Esophagus muscularis mucosa (tissue), 4 donors: ENCODE data around the gene SPAAR. TPM values are rescaled to one million over a fixed set of nuclear protein-coding genes. Genes with fewer than 3 reads are reported as not detected.
A peak's percentile ranks its signal among the peaks of the same experiment; 100 is the strongest.
"Not testable (repeated sequence)": the region's sequence is repeated elsewhere in the genome, so short reads cannot be mapped to it uniquely, and the experiment has no call there.

Experiments used
- DNase-seq: peaks from one replicate; pipeline ENCODE4 v3.0.0-alpha.2; 2017; ENCODE audit errors: extremely low spot score
- H3K27ac ChIP-seq, 4 donors: fragments of 200-600 bp; sonication (generic); replicated peaks in 1 of 4; 1 replicate in 3 of 4; 2 replicates in 1 of 4; pipeline ENCODE4 v1.5.1; 2016 to 2019; ENCODE audit warnings: mild to moderate bottlenecking in 1 of 4
- H3K27me3 ChIP-seq, 4 donors: fragments of 200-600 bp; sonication (generic); one replicate each; pipeline versions ENCODE4 v1.5.1 to v1.6.0; 2016 to 2019
- H3K36me3 ChIP-seq, 4 donors: fragments of 200-600 bp; sonication (generic); one replicate each; pipeline ENCODE4 v1.5.1; 2016 to 2019
- H3K4me1 ChIP-seq, 4 donors: fragments of 200-600 bp; sonication (generic); one replicate each; pipeline ENCODE4 v1.5.1; 2016 to 2019
- H3K4me3 ChIP-seq, 4 donors: fragments of 200-600 bp; sonication (generic); 1 replicate in 2 of 4; 2 replicates in 2 of 4; pipeline ENCODE4 v1.5.1; 2016 to 2019; ENCODE audit warnings: mild to moderate bottlenecking in 4 of 4, moderate library complexity in 1 of 4
- H3K9me3 ChIP-seq, 4 donors: fragments of 200-600 bp; sonication (generic); 1 replicate in 3 of 4; 2 replicates in 1 of 4; pipeline ENCODE4 v1.5.1; 2016 to 2019
- EP300 ChIP-seq: sonication (generic); formaldehyde crosslinking; IDR thresholded peaks from one replicate; pipeline ENCODE4 v1.6.1; 2017; ENCODE audit warnings: antibody characterized with exemption
- POLR2A ChIP-seq: fragments of 450-650 bp; IDR thresholded peaks from one replicate; pipeline ENCODE4 v1.6.1; 2017; ENCODE audit warnings: antibody characterized with exemption, moderate library complexity, mild to moderate bottlenecking, low read depth
- POLR2AphosphoS5 ChIP-seq, 2 donors: sonication (generic); formaldehyde crosslinking; IDR thresholded peaks; one replicate each; pipeline ENCODE4 v1.6.1; 2017; ENCODE audit warnings: antibody characterized with exemption in 2 of 2
- WGBS: methylation state at CpG from one replicate; pipeline ENCODE4 v1.1.5; 2018; 5-methylcytosine and 5-hydroxymethylcytosine counted together
- intact Hi-C: fragments of 100-400 bp; cut with DNase I; formaldehyde crosslinking; loops from one replicate; pipeline ENCODE4 v1.15.1; 2023
- total RNA-seq, 4 donors: library from RNA; depleted of rRNA; stranded (reverse); fragments of >200 nt; gene quantifications; one replicate each; pipeline versions ENCODE4 v1.1.0 to v1.2.1, GENCODE V29; 2016
- TF ChIP-seq, protein P1 (sequence below), 3 experiments: fragments of 200-600 bp in 2 of 3; fragments of 450-650 bp in 1 of 3; sonication (generic) in 2 of 3; IDR thresholded peaks; one replicate each; pipeline ENCODE4 v1.5.1; 2017 to 2019; ENCODE audit warnings: antibody characterized with exemption in 3 of 3, mild to moderate bottlenecking in 2 of 3, moderate library complexity in 1 of 3

Gene SPAAR
- total RNA-seq, 4 donors from 2014 or later, result 2.1 to 5.7 (median 2.8) TPM

DNA sequence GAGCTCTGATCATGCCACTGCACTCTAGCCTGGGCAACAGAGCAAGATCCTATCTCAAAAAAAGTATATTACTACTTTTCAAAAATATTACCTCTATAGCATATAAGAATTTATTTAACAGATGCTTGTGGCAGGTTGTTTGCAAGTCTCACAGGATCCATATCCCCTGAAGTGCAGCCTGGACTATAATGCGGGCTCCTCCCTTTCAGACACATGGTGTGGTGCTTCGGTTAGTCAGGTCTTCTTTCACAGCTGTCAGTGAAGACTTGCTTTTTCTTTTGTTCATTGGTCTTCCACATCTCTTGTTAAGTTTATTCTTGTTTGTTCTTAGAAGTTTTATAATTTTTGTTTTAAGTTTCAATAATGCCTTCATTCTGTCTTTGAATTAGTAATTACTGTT lies 12.7 kb upstream of the SPAAR start:
- H3K9me3 ChIP-seq, result no peaks in the 10 kb centered on the region
- H3K4me1 ChIP-seq, result no peaks in the 10 kb centered on the region
- 87% methylated on average over 2 of the region's 2 CpGs for WGBS
- TF ChIP-seq, protein P1, sequence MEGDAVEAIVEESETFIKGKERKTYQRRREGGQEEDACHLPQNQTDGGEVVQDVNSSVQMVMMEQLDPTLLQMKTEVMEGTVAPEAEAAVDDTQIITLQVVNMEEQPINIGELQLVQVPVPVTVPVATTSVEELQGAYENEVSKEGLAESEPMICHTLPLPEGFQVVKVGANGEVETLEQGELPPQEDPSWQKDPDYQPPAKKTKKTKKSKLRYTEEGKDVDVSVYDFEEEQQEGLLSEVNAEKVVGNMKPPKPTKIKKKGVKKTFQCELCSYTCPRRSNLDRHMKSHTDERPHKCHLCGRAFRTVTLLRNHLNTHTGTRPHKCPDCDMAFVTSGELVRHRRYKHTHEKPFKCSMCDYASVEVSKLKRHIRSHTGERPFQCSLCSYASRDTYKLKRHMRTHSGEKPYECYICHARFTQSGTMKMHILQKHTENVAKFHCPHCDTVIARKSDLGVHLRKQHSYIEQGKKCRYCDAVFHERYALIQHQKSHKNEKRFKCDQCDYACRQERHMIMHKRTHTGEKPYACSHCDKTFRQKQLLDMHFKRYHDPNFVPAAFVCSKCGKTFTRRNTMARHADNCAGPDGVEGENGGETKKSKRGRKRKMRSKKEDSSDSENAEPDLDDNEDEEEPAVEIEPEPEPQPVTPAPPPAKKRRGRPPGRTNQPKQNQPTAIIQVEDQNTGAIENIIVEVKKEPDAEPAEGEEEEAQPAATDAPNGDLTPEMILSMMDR (IDR thresholded peaks at IDR 0.05), result no peak
- TF ChIP-seq POLR2A (no peak), EP300 (no peak), POLR2AphosphoS5 (IDR thresholded peaks at IDR 0.05) (no peak)
- H3K36me3 ChIP-seq, result no peaks in the 10 kb centered on the region
- no peak overlapping the region for H3K4me3 ChIP-seq
- intact Hi-C loops, result no loop called here
- DNase-seq, result no peak
- H3K27me3 ChIP-seq, result no peaks in the 10 kb centered on the region
- H3K27ac ChIP-seq, result no peak overlapping the region

DNA sequence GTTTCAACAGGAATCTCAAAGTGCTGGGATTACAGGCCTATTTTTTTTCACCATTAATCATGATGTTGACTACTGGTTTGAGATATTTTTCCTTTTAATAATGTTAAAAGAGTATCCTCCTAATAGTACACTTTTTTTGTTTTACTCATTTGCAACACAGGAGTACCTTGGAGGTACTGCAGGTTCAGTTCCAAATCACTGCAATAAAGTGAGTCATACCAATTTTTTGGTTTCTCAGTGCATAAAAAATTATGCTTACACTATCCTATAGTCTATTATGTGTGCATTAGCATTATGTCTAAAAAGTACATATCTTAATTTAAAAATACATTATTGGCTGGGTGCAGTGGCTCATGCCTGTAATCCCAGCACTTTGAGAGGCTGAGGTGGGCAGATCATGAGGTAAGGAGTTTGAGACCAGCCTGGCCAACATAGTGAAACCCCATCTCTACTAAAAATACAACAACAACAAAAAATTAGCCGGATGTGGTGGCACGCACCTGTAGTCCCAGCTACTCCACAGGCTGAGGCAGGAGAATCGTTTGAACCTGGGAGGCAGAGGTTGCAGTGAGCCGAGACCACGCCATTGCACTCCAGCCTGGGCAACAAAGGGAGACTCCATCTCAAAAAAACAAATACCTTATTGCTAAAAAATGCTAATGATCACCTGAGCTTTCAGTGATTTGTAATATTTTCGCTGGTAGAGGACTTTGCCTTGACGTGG lies 11.8 kb upstream of the SPAAR start:
- intact Hi-C loops, result not testable (repeated sequence)

DNA sequence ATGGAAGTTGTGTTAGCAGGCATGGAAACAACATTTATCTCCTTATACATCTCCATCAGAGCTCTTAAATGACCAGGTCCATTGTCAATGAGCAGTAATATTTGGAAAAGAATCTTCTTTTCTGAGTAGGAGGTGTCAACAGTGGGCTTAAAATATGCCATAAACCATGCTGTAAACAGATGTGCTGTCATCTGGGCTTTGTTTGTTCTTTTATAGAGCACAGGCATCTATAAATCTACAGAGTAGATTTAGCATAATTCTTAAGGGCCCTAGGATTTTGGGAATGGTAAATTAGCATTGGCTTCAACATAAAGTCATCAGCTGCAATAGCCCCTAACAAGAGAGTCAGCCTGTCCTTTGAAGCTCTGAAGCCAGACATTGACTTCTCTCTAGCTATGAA lies 11.0 kb upstream of the SPAAR start:
- H3K27me3 ChIP-seq, result no peaks in the 10 kb centered on the region
- intact Hi-C loops, result no loop called here
- no peaks in the 10 kb centered on the region for H3K9me3 ChIP-seq
- H3K27ac ChIP-seq, result no peak overlapping the region
- no peaks in the 10 kb centered on the region for H3K36me3 ChIP-seq
- DNase-seq, result no peak
- no peak for TF ChIP-seq POLR2A
- TF ChIP-seq, protein P1 (IDR thresholded peaks at IDR 0.05), result no peak
- no peak for TF ChIP-seq EP300
- no peak for TF ChIP-seq POLR2AphosphoS5 (IDR thresholded peaks at IDR 0.05)
- no peak overlapping the region for H3K4me3 ChIP-seq
- peaks cover 3 to 8% (median 3%) of the 10 kb centered on the region in 4 donors for H3K4me1 ChIP-seq

More for the DNA sequence above, 11.8 kb upstream of the SPAAR start:
- not testable (repeated sequence) for DNase-seq, H3K4me1 ChIP-seq, H3K27me3 ChIP-seq, H3K4me3 ChIP-seq, H3K36me3 ChIP-seq, H3K27ac ChIP-seq, H3K9me3 ChIP-seq
- WGBS, result 90% methylated on average over 7 of the region's 7 CpGs

DNA sequence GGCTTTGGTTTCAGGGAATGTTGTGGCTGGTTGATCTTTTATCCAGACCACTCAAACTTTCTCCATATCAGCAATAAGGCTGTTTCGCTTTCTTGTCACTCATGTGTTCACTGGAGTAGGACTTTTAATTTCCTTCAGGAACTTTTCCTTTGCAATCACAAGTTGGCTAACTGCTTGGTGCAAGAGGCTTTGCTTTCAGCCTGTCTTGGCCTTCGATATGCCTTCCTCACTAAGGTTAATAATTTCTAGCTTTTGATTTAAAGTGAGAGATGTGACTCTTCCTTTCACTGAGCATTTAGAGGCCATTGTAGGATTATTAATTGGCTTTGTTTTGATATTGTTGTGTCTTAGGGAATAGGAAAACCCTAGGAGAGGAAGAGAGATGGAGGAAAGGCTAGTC lies 10.3 kb upstream of the SPAAR start:
- H3K36me3 ChIP-seq, result no peaks in the 10 kb centered on the region
- no peak for TF ChIP-seq POLR2A
- H3K9me3 ChIP-seq, result no peaks in the 10 kb centered on the region
- intact Hi-C loops, result no loop called here
- no peak for DNase-seq
- H3K4me1 ChIP-seq, result peaks cover 8 to 15% (median 9%) of the 10 kb centered on the region in 4 donors
- H3K4me3 ChIP-seq, result no peak overlapping the region
- no peaks in the 10 kb centered on the region for H3K27me3 ChIP-seq
- H3K27ac ChIP-seq, result no peak overlapping the region
- 89% methylated on average over 2 of the region's 2 CpGs for WGBS

DNA sequence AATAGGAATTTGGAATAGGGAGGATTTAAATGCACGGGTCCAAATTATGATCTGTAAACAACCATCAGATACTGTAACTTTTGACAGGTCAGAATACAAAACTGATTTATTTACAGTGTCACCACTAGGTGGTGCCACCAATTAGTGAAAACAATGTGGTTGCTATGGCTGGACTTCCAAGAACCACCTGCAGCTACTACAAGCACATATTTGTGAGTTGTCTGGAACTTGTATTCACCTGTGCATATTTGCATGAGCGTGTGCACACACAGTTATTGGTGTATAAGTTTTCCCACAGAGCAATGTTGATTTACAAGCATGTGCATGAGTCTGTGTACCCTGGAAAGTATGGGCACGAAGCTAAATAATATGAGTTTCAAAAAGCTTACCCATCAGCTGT lies 6.2 kb upstream of the SPAAR start:
- intact Hi-C loops, result loop anchor here (5.0 kb wide), 1 partner anchor 119 kb away; no protein-coding TSS in a partner anchor
- Histone ChIP-seq H3K9me3 (no peaks in the 10 kb centered on the region), H3K36me3 (no peaks in the 10 kb centered on the region), H3K4me1 (peaks cover 48 to 55% (median 50%) of the 10 kb centered on the region in 4 donors), H3K27ac (no peak overlapping the region), H3K4me3 (no peak overlapping the region), H3K27me3 (no peaks in the 10 kb centered on the region)
- WGBS, result 38% methylated on average over 3 of the region's 3 CpGs
- no peak for TF ChIP-seq POLR2A
- TF ChIP-seq EP300, result no peak
- TF ChIP-seq, protein P1 (IDR thresholded peaks at IDR 0.05), result peak; percentile 70 to 86 (median 74)
- no peak for TF ChIP-seq POLR2AphosphoS5 (IDR thresholded peaks at IDR 0.05)
- DNase-seq, result no peak

DNA sequence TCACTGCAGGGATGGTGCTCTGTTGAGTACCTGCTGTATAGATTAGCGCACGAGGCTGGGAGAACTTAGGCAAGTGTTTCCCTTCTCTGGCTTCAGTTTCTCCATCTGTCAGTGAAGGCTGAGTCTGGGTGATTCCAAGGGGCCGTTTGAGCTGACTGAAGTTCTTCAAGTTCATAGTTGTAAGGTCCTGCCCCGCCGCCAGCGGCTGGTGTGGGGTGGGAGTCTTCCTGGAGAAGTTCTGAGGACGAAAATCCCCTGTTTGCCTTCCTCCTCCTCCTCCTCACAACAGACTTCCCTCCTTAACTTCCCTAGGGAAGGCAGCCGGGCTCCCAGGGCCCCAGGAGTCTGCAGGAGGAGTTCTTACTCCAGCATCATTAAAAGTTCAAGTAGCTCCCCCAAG lies 5.0 kb upstream of the SPAAR start:
- 69% methylated on average over 8 of the region's 8 CpGs for WGBS
- Histone ChIP-seq H3K4me3 (no peak overlapping the region), H3K4me1 (peaks cover 60 to 68% (median 63%) of the 10 kb centered on the region in 4 donors), H3K36me3 (no peaks in the 10 kb centered on the region), H3K27ac (peak overlapping the region; percentile 91 to 97 (median 93)), H3K9me3 (no peaks in the 10 kb centered on the region), H3K27me3 (no peaks in the 10 kb centered on the region)
- intact Hi-C loops, result loop anchor here (5.0 kb wide), 1 partner anchor 118 kb away; no protein-coding TSS in a partner anchor
- TF ChIP-seq EP300 (no peak), POLR2AphosphoS5 (IDR thresholded peaks at IDR 0.05) (no peak), POLR2A (no peak)
- TF ChIP-seq, protein P1 (IDR thresholded peaks at IDR 0.05), result no peak
- DNase-seq, result no peak
